HG03196 (cell line): ENCODE results near the gene ESPN.
"Not testable (repeated sequence)": the region's sequence is repeated elsewhere in the genome, so short reads cannot be mapped to it uniquely, and the experiment has no call there.

Experiments used
- ATAC-seq: cut with Tn5 transposase; IDR thresholded peaks from one replicate; pipeline ENCODE4 v1.9.1; 2021; ENCODE audit not compliant: unreplicated experiment

The ESPN gene

DNA sequence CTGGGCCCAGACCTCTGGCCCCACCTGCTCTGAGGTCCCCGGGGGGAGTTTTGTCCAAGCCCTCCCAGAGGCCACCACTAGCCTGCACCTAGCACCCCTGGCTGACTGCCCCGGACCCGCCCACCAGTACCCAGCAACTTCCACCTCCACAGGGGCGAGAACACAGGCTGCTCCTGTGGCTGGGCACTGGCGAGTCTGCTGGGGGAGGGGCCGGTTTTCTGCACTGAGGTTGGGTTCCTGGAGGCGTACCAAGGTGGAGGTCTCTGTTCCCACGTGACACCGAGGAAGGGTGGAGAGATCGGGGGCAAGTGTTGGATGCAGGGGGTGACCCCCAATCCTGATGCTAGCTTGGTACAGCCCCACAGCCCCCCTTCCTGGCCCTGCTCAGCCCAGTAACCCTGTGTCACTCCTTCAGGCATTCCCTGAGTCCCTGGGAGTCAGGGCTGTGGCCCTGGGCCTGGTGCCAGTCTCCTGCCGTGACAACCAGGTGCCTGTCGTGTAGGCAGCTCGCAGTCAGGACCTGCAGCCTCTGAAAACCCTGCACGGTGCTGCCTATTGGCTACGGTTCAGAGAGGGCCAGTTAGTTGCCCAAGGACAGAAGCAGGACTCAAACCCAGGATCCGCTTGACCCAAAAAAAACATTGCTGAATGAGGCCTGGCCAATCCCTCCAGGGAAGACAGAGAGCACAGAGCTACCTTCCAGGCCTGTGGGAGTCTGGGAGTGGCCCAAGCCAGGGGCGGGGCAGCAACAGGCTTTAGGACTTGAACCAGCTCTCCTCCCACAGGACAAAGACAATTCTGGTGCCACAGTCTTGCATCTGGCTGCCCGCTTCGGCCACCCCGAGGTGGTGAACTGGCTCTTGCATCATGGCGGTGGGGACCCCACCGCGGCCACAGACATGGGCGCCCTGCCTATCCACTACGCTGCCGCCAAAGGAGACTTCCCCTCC is 3.1 kb downstream of the ESPN start:
- no peak for ATAC-seq

DNA sequence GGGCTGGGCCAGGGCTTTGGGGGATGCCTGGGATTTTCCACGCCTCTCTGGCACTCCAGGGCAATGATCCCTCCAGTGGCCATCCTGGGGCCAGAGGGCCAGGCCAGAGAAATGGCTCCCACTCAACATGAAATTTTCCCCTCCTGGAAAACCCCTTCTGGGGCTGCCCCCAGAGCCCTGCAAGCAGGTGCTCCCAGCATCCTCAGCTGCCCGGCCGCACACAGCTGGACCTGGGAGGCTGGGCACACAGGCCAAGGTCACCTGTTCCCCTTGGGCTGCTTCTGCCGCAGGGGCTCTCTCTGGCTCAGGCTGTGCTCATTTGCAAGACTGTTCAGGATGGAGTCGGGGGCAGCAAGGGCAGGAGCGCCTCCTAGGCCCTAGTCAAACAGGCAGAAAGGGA is 3.9 kb downstream of the ESPN start:
- ATAC-seq: not testable (repeated sequence)

DNA sequence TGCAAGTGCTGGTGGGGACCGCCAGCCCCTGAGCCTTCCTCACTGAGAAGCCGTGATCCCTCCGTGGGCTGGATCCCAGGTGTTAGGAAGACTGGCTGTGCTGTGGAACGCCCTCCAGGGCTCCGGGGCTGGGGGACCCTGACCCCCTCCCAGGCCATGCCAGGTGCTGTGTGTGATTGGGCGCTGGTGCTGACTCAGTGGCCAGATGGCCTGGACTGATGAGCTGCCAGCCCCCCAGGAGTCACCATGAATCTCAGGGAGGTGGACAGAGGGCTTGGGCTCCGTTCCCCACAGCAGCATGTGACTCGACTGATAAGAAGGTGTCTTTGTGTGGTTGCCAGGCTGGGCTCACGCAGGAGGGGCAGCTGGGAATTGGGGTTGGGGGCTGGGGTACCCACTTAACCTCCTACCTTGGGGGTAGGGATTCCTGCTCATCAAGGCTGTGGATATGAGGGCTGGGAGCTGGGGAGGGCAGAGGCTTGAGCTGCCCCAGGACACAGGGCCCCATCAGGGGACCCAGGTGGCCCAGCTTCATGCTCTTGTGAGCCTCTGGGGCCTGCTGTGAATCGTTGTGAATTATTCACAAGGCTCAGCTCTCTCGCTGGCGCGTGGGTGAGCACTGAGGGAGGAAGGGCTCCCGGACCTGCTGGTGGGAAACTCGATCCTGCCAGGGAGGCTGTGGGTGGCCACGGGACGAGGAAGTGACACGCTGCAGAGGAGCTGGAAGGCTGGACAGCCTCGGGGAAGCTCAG is 5.3 kb downstream of the ESPN start:
- ATAC-seq: not testable (repeated sequence)

DNA sequence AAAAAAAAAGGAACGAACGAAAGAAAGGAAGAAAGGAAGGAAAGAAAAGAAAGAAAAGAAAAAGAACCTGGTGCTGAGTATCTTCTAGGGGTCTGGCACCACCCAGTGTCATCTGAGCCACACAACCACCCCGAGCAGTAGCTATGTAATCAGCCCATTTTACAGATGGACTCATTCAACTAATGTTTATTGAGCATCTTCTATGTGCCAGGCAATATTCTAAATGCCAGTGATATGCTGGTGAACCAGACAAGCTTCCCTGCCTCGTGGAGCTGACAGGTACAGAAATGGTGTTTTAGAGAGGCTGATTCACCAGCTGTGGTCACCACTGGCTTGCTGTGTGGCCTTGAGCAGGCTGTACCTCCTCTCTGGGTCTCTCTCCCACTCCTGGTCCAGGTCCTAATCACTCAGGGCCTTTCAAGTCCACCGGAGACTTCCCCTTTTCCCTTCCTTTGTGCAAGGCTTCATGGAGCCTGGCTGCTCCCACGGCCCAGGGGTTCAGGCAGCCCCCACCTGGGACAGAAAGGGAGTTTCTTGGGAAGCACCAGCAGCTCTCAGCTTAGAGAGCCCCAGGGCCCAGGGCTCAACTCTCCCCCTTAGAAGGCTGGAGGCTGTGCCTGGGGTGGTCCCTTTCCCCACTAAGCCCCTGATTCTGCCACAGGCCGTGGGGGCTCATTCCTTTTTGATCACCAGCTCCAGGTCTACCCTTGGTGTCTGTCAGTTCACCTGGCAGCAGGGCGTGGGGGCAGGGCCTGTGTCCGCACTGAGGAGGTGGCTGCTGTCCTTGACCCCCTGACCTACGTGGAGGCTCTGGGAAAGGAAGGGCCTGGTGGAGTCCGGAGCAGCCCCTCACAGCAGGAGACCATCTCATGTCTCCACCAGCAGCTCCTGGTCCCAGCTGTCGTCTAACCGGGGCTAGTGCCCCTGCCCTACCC is 7.3 kb downstream of the ESPN start:
- ATAC-seq: not testable (repeated sequence)

DNA sequence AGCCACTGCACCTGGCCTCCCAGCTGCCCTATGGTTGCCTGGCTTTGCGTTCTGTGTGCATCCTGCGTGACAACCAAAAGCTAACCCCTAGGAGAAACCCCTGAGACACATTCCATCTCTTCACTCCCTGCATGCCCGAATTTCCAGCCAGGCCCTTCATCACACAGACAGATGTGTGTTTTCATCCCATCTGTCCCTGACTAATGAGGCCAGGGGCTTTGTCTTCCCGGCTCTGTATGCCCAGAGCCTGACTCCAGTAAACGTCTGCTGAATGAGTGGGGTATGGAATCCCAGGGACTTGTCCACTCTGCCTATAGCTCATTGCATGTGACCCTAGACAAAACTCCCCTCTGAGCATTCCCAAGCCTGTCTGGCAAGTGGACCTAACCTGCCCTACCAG is 9.6 kb downstream of the ESPN start:
- no peak for ATAC-seq

DNA sequence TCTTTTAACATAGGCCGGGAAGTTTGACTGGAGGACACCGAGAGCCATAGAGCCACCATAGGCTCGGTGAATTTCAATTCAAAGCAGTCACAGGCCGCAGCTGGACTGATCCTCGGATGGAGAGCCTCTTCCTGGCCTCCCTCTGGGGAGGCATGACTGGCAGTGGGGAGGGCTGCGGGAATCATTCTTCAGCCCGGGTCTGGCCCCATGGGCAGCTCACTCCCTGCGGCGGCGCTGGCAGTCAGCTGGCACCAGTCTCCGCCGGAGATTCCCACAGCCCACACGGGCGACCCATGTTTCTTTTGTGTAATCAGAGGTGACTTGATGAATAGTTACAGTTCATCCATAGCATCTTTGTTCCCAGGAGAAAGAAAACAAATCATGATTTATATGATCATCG is 10.6 kb downstream of the ESPN start:
- ATAC-seq: no peak

DNA sequence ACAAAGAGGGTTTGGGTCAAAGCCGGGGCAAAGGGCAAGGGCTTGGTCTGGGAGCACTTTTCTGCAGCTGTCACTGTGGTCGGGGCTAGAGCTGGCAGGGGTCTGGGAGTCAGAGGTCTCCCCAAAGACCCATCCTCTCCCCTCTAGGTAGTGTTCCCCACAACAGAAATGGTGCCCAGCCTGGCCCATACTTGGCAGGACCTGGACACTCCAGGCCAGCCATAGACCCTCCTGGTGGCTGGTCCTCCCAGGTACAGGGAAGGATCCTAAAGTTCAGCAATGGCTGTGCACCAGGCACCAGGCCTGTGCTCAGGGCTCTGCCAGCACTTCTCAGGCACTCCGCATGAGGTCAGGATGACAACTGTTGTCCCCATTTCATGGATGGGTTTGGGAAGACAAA is 11.0 kb downstream of the ESPN start:
- ATAC-seq: no peak

DNA sequence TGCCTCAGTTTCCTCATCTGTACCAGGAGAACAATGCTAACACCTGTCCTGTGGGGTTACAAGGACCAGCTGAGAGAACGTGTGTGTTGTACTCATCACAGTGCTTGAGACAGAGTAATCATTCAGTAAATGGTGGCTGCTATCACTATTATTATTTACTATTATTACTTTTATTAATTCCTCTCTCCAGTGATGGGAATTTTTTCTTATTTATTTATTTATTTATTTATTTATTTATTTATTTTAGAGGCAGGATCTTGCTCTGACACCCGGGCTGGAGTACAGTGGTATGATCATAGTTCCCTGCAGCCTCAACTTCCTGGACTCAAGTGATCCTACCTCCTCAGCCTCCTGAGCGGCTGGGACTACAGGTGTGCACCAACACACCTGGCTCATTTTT is 11.7 kb downstream of the ESPN start:
- ATAC-seq: not testable (repeated sequence)

DNA sequence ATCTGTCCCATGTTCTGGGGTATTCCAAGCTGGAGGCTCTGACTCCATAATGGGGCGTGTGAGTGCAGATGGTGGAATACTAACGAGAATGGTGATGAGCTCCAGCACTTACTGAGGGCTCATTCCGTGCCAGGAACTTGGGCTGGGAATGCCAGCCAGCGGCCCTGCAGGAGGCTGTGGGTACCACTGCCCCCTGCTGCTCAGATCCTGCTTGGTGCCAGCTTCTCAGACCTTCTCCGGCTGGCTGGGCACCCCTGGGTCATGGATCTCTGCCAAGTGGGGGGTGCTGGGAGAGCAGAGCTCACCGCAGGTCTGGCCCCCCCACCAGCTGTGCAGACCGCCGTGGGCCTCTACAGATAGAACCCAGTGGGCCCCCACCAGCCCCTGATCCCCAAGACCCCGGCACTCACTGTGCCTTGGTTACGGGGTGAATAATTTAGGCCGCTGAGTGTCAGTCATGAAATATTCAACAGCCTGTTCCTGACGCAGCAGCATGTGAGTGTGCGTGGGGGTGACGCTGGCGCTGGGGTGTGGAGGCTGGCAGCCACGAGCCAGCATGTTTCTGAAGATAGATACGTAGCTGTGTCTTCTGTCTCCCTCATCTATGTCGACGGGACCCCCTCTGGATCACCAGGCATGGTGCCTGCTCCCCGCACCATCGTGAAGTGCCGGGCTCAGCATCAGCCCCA is 12.6 kb downstream of the ESPN start:
- not testable (repeated sequence) for ATAC-seq

DNA sequence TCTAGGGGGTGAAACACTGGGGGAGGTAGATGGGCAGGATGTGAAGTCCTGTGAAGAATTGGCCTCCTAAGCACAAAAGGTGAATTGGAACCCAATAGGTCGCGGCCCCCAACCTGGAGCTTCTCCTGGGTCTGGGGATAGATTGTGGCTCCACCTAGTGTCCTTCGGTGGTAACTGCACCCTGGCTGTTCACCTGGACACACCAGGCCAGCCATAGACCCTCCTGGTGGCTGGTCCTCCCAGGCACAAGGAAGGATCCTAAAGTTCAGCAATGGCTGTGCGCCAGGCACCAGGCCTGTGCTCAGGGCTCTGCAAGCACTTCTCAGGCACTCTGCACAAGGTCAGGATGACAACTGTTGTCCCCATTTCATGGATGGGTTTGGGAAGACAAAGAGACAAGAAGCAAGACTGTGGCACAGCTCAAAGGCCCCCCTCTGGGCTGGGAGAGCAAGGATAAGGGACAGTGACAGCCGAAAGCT is 13.5 kb downstream of the ESPN start:
- ATAC-seq: no peak

DNA sequence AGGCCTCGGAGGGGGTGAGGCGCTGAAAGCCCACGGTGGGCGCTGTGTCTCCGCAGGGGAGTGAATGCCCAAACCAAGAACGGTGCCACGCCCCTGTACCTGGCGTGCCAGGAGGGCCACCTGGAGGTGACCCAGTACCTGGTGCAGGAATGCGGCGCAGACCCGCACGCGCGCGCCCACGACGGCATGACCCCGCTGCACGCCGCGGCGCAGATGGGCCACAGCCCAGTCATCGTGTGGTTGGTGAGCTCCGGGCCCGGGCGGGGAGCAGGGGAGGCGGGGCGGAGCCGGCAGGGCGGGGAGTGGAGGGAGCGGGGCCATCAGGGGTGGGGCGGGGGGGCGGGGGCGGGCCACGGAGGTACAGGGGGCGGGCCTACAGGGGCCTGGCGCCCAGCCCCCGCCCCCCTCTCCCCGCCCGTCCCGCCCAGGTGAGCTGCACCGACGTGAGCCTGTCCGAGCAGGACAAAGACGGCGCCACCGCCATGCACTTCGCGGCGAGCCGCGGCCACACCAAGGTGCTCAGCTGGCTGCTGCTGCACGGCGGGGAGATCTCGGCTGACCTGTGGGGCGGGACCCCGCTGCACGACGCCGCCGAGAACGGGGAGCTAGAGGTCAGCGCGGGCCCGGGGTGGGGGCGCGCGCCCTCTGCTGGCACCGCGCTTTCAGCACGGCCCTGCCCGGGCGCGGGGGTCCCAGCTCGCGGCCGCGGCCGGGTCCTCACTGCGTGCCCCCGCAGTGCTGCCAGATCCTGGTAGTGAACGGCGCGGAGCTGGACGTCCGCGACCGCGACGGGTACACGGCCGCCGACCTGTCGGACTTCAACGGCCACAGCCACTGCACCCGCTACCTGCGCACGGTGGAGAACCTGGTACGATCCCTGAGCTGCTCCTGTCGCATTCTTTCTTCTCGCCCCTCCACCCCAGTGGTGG is 15.9 kb downstream of the ESPN start:
- no peak for ATAC-seq

DNA sequence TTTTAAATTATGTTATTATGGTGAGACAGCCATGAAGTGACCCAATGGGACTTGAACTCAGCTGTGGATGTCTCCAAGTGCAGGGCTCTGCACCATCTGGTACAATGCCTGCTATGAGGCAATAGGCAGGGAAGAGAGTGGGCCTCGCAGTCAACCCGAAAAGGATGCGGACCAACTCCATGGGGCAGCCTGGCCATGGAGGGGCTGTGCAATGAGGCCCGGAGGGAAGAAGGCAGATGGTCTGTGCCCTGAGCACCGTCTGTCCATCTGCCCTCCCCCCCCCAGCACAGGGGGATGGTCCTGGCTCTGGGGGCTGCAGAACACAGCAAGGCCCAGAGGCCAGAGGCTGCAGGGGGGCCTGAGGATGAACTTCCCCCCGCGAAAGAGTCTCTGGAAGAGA is 17.0 kb downstream of the ESPN start:
- ATAC-seq: no peak

DNA sequence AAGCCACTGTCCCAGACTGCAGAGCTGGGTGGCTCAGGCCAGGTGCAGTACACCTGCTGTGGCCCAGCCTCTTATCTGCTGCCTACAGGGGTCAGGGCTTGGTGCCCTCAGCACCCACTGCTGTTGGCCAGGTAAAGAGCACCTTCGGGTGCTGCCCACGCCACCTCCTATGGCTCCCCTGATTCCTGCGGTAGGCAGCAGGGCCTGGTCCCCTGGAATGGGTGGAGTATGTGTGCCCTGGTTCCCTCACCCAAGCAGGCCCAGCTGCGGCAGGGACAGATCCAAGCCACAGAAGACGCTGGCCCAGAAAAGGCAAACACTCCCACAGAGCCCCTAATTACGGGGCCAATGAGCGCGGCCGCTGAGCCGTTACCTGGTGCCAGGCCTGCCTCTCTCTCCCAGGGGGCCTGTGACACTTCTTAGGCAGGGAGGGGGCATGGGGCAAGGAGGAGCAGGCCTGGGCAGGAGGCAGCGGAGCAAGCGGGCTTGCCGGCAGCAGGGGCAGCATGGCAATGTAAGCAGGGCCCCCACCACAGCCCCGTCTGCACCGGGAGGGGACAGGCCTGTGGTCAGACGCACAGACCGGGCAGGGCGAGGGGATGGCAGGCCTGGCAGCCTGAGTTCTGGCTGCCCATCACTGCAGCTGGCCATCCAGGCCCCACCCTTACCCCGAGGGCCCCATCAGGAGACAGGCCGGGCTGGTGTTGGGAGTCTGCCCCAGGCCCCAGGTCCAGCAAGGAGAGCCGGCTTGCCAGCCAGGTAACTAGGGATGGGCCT is 19.0 kb downstream of the ESPN start:
- ATAC-seq: no peak

DNA sequence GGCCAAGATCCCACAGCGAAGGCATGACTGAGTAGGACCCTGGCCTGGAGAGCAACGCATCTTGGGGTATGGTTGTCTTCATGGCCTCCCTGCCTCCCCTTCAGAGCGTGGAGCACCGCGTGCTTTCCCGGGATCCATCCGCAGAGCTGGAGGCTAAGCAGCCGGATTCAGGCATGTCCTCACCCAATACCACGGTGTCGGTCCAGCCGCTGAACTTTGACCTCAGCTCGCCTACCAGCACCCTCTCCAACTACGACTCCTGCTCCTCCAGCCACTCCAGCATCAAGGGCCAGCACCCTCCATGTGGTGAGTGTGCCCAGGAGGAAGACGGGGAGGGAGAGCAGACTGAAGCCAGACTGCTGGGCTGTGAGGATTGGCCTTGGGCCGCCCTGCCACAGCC is 19.8 kb downstream of the ESPN start:
- ATAC-seq: no peak

DNA sequence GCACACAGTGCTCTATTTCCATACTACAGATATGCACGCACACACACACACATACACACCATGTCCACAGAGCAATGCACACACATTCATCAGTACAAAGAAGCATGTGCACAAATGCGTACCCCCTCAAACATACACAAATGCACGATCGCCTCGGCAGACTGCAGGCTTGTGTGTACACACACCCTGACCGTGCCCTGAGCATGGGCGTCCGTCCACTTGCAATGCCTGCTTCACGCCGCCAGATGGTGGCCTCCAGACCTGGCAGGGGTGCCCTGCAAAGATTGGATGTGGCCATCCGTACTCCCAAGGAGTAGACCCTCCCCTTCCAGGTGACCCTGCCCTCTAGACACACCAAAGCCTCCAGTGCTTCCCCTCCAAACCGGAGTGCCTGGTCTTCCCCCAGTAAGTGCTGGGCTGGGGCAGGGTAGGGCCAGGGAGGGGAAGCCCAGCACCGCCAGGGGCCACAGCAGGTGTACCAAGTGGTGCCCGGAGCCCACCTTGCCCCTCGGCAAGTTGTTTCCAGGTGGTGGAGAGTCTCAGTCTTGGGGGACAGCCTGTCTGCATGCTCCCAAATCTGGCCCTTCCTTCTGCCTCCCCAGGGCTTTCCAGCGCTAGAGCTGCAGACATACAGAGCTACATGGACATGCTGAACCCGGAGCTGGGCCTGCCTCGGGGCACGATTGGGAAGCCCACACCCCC is 20.6 kb downstream of the ESPN start:
- no peak for ATAC-seq

DNA sequence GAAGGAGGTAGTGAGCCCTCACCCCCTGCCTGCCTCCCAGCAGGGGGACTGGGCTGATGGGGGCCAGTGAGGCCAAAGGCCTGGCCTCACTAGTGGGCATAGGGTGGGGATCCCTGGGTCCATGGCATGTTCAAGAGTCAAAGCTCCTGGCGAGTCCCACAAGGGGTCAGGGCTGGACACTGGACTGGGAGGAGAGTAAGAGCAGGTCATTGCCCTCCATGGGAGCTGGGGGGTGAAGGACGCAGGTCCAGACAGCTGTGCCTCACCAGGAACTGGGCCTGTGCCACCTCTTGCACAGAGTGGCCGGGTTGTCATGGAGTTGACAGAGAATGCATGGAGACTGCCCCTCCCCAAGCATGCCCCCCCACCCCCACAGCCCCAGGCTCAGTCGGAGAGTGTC is 21.4 kb downstream of the ESPN start:
- ATAC-seq: not testable (repeated sequence)

DNA sequence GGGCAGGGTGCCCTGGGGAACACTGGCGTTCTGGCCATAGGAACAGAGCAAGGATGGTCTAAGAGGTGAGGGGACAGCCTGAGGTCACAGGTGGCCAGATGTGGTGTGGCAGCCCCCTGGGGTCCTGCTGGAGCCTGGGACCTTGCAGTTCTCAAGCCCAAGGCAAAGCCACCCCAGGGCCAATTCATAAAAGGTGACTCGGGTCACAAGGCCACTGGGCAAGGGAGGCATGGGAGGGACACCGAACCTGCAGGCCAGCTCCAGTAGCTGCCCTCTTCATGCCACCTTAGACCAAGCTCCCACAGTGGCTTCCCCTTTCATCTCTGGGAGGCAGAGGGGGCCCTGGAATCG is 22.1 kb downstream of the ESPN start:
- ATAC-seq: no peak
